ELR (cell line): ENCODE data around the gene CRYGN.

Experiments used
- DNase-seq: peaks from one replicate; pipeline ENCODE4 v3.0.0-alpha.2; 2015; ENCODE audit warnings: low read depth

CRYGN gene

GRCh38 chr7:151438864-151439601 is 908 bp downstream of the CRYGN start:
- no peak for DNase-seq

- no peak for DNase-seq
These were observed 1.9 kb downstream of the CRYGN start for GRCh38 chr7:151437866-151438516.

- DNase-seq, result no peak
These were observed 2.8 kb downstream of the CRYGN start for GRCh38 chr7:151437159-151437553.

DNA sequence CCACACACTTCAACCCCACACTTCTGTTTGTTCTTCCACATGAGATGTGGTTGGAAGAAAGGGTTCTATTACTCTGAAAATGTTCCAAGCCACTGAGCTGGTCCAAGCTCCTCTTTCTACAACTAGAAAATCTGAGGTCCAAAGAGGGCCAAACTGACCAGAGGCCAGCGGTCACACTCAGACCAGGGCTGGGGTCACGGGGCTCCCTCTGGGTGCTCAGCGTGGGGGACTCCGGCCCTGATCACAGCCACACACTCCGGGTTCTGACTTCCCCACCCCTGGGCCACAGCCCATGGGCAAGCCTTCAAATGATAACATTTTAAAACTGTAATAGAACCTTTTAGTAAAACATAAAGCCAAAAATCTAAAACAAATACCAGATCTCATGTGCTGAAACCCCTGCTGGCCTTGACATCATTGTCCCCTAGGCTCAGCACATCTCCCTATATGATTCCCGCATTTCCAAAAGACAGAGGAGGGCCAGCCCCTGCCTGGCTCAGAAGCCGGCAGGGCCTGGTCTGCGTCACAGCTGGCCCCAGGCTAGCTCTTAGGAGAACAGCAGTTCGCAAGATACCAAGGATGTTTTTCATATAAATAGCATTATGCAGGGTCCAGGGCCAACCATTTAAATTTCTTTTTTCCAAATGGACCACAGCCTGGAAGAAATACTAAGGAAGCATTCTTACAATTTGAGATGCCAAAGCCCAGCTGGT is 3.3 kb downstream of the CRYGN start:
- no peak for DNase-seq

- DNase-seq, result no peak
These were observed 4.0 kb downstream of the CRYGN start for GRCh38 chr7:151435971-151436370.

- no peak for DNase-seq
These were observed 4.6 kb downstream of the CRYGN start for GRCh38 chr7:151435103-151435916.

DNA sequence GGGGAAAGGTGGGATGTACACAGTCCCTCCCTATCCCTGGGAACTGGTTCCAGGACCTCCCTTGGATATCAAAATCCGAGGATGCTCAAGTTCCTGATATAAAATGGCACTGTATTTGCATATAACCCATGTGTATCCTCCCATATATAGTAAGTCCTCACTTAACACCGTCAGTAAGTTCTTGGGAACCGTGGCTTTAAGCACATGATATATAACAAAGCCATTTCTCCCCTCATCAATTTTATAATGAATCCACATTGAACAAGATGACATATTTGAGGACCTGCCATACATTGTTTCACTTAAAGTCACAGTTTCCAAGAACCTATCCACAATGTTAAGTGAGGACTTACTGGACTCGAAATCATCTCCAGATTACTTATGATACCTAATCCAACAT is 5.4 kb downstream of the CRYGN start:
- no peak for DNase-seq

GRCh38 chr7:151433721-151434400 is 6.1 kb downstream of the CRYGN start:
- DNase-seq, result no peak

DNA sequence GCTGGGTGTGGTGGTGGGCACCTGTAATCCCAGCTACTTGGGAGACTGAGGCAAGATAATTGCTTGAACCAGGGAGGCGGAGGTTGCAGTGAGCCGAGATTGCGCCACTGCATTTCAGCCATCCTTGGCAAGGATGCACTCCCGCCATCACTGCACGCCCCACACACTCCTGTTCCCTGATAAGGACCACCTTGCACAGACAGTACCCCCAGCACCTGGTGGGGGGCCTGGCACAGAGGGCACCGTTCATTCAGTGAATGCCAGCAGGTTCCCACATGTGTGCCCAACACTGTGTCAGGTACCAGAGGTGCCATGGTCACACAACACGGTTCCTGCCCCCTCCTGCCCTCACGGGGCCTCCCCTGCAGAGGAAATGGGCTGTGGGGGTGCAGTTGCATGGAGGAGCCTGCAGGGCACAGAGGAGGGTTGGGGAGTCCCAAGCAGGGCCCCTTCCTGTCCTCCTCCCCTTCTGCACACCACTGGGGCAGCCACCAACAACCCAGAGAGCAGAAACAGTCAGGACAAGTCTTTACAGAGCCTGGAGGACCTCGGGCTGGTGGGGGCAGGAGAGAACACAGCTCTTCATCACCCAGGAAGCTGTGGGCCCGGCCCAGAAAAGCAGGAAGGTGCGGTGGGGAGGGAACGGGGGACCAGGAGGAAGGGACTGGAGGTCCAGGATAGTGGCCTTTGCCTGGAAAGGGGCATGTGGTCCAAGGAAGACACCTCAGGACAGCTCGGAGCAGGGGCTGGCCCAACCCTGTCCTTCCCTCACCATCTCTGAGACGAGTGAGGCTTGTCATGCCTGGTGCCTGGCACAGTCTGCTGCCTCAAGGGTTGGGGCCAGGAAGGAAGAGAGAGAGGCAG is 7.1 kb downstream of the CRYGN start:
- DNase-seq, result no peak

GRCh38 chr7:151431768-151432311 is 8.1 kb downstream of the CRYGN start:
- no peak for DNase-seq

DNA sequence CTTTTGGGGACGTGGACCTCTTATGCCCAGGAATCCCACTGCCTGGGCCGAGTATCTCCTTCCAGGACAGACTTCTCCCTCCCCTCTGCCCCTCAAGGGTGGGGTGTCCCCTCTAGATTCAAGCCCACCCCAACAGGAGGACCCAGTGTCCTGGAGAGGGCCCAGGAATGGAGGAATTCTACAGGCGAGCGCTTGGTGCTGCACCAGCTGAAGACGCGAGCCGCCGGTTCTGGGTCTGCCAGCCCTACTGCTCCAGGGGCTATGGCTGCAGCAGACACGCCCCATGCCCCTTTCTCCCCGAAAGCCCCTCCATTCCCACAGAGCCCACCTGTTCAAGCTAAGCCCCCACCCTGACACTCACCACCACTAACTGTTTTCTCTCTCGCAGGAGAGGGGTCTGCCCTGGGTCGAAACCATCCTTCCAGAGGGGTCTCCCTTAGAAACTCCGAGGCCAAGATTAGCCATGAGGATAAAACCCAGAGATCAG is 8.6 kb downstream of the CRYGN start:
- DNase-seq, result no peak

- DNase-seq, result no peak
These were observed 9.3 kb downstream of the CRYGN start for GRCh38 chr7:151430391-151431205.

DNA sequence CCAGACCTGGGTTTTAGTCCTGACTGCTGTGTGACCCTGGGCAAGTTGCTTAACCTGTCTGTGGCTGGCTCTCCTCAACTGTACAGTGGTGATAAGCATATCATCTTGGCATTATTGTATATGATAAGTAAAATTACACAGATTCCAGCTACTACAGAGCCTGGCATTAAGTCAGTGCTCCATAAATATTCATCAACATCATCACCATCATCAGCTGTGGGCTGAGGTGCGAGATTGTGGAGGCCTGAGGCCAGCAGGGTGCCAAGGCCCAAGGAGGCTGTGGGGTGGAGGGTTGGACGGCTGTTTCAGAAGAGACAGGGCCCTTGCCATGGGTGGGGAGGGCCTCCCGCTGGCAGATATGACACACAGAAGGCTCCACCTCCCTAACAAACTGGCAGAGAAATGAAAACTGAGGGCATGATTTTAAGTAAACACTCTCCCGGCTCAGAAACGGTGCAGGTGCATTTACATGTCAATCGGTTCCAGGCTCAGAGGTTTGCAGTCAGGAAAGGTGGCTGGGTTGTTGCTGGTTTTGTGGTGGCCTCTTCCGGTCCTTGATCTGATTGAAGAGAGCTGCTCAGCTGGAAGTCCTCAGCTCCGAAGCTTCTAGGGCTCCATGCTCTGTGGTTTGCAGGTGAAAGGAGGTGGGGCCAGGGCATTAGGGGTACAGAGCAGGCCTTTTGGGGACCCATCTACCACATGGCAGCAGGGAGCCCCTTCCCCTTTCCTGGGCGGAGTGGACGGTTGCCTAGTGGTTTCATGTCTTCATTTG is 10.2 kb downstream of the CRYGN start:
- DNase-seq, result no peak

DNA sequence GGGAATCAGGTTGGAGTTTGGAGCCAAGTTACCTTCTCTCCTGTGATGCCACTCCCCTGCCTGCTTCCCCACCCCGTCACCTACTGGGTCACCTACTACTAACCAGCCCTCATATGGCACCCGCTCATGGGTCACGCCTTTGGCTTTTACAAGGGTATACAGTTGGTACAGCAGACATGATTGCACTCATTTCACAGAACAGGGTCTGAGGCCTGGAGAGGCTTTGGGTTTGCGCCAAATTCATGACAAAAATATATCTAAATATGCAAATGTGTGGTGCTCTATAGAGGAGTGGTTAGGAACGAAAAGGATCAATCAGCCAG is 10.7 kb downstream of the CRYGN start:
- no peak for DNase-seq

GRCh38 chr7:151428378-151429236 is 11.3 kb downstream of the CRYGN start:
- no peak for DNase-seq

DNA sequence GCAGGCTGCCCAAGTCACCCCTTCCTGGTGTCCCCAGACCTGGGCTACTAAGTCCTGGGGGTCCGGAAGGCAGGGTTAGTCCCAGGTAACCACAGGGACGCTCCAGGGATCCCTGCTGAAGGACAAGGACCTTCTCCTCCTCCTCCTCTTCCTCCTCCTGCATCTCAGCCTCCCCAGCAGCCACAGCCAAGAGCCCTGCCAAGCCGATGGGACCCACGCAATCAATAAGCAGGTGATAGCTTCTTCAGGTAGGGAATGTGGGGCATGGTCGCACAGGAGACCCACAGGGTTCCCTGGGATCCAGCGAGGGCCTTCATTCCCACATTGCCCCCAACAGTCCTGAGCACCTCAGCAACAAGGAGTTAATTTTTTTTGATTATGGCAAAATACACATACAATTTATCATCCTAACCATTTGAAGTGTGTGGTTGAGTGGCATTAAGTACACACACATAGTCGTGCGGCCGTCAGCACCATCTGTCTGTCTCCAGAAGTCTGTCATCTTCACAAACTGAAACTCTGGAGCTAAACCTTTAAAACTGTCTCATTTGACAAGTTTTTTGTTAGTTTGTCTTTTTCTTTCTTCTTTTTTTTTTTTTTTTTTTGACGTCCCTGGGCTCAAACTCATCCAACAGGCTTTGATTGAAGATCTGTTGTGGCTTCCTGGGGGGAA is 12.1 kb downstream of the CRYGN start:
- DNase-seq, result no peak
